ENCODE results near the gene ASH1L. TPM values are rescaled to one million over a fixed set of nuclear protein-coding genes. Genes with fewer than 3 reads are reported as not detected.
A peak's percentile ranks its signal among the peaks of the same experiment; 100 is the strongest.

The ASH1L gene
- total RNA-seq, 2 donors from 2014 or later = 40.3 to 47.2 TPM

- Mint-ChIP-seq H3K4me1 (ENCODE audit: low read depth) (peaks cover 26% of the 10 kb centered on the region), H3K27me3 (ENCODE audit: low read depth) (no peaks in the 10 kb centered on the region), H3K36me3 (ENCODE audit: insufficient read depth in 2 of 2) (peaks cover 4 to 6% of the 10 kb centered on the region in 2 donors), H3K4me3 (peak overlapping the region; percentile 26 to 84), H3K9me3 (no peaks in the 10 kb centered on the region), H3K27ac (no peak overlapping the region)
- DNase-seq (no peak), ATAC-seq (replicated peaks in 1 of 2) (no peak)
Measured at GRCh38 chr1:155326020-155326526, 236.5 kb downstream of the ASH1L start.

DNA sequence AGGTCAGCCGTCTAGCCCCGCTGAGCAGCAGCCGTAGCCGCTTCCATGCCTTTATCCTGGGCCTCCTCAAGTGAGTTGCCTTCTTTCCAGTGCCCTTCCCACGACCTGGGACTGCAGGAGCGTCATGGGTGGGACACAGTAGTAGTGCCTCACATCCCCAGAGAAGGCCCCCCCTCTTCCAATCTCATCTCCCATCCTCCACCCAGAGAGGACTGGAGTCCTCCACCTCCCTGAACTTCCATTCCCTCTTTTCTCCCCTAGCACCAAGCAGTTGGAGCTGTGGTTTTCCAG lies 237.1 kb downstream of the ASH1L start:
- Mint-ChIP-seq H3K36me3 (ENCODE audit: insufficient read depth in 2 of 2) (peaks cover under 1 to 1% of the 10 kb centered on the region in 2 donors), H3K27me3 (ENCODE audit: low read depth) (no peaks in the 10 kb centered on the region)
- DNase-seq = no peak

DNA sequence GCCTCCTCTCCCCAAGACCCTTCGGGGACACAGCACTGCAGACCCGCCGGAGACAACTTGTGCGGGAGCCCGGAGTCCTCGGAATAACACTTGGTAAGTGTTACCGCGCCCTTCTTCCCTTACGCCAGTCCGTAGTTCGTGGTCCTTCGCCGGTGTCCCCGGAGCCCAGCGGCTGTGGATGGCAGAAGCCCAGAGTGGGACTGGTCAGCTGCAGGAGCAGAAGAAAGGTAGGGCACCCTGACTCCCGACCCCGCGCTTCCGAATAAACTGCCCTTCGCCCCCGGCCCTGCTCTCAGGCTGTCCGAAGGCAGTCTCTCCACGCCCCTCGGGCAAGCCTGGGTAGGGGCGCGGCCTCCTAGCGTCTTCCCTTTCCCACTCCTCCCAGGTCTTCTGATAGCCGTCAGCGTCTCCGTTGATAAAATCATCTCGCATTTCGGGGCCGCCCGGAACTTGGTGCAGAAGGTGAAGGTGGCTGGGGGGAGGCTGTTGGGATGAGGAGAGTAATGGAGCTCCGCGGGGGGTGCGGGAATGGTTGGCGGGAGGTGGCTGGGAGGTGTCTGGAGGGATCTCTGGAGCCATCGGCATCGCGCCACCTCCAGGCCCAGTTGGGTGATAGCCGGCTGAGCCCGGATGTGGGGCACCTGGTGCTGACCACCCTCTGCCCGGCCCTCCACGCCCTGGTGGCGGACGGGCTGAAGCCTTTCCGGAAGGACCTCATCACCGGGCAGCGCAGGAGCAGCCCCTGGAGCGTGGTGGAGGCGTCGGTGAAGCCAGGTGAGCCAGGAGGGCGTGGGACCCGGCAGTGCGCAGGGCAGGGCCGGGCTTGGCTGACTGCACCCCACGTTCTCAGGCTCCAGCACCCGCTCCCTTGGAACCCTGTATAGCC lies 237.6 kb downstream of the ASH1L start:
- H3K27me3 Mint-ChIP-seq (ENCODE audit: low read depth) = no peaks in the 10 kb centered on the region
- H3K4me1 Mint-ChIP-seq (ENCODE audit: low read depth) = peaks cover 38% of the 10 kb centered on the region
- peak in 1 of 2 donors; percentile 0 for ATAC-seq (replicated peaks in 1 of 2)
- peak overlapping the region; percentile 73 to 84 for H3K4me3 Mint-ChIP-seq
- H3K36me3 Mint-ChIP-seq (ENCODE audit: insufficient read depth in 2 of 2) = peaks cover 0 to 1% of the 10 kb centered on the region in 2 donors
- no peak overlapping the region for H3K27ac Mint-ChIP-seq
- peak; percentile 33 to 34 for DNase-seq
- no peaks in the 10 kb centered on the region for H3K9me3 Mint-ChIP-seq

More for the DNA sequence above, 237.1 kb downstream of the ASH1L start:
- H3K9me3 Mint-ChIP-seq = no peaks in the 10 kb centered on the region
- H3K4me3 Mint-ChIP-seq = peak overlapping the region; percentile 73 to 84
- peaks cover 32% of the 10 kb centered on the region for H3K4me1 Mint-ChIP-seq (ENCODE audit: low read depth)
- H3K27ac Mint-ChIP-seq = no peak overlapping the region
- no peak for ATAC-seq (replicated peaks in 1 of 2)

- no peaks in the 10 kb centered on the region for H3K27me3 Mint-ChIP-seq (ENCODE audit: low read depth)
- peak overlapping the region; percentile 24 for H3K27ac Mint-ChIP-seq
Measured at GRCh38 chr1:155324037-155324716, 238.4 kb downstream of the ASH1L start.

GRCh38 chr1:155323729-155324036 lies 238.9 kb downstream of the ASH1L start:
- ATAC-seq (replicated peaks in 1 of 2) (peak; percentile 66 to 72), DNase-seq (peak; percentile 84 to 88)
- Mint-ChIP-seq H3K27me3 (ENCODE audit: low read depth) (no peaks in the 10 kb centered on the region), H3K36me3 (ENCODE audit: insufficient read depth in 2 of 2) (peaks cover 0 to 3% of the 10 kb centered on the region in 2 donors), H3K27ac (peak overlapping the region; percentile 24), H3K9me3 (no peaks in the 10 kb centered on the region), H3K4me1 (ENCODE audit: low read depth) (peaks cover 40% of the 10 kb centered on the region), H3K4me3 (peak overlapping the region; percentile 73 to 84)

More at GRCh38 chr1:155324037-155324716, 238.4 kb downstream of the ASH1L start:
- Mint-ChIP-seq H3K4me3 (peak overlapping the region; percentile 73 to 84), H3K9me3 (no peaks in the 10 kb centered on the region), H3K4me1 (ENCODE audit: low read depth) (peaks cover 40% of the 10 kb centered on the region), H3K36me3 (ENCODE audit: insufficient read depth in 2 of 2) (no peaks in the 10 kb centered on the region)
- DNase-seq = peak; percentile 94 to 96
- peak; percentile 84 for ATAC-seq (replicated peaks in 1 of 2)

- DNase-seq (peak; percentile 90 to 95), ATAC-seq (replicated peaks in 1 of 2) (peak; percentile 59 to 60)
- H3K27me3 Mint-ChIP-seq (ENCODE audit: low read depth) = no peaks in the 10 kb centered on the region
- H3K36me3 Mint-ChIP-seq (ENCODE audit: insufficient read depth in 2 of 2) = peaks cover 0 to 3% of the 10 kb centered on the region in 2 donors
- no peaks in the 10 kb centered on the region for H3K9me3 Mint-ChIP-seq
- peaks cover 40% of the 10 kb centered on the region for H3K4me1 Mint-ChIP-seq (ENCODE audit: low read depth)
- no peak overlapping the region for H3K27ac Mint-ChIP-seq
- H3K4me3 Mint-ChIP-seq = peak overlapping the region; percentile 73 to 84
Measured at GRCh38 chr1:155322953-155323728, 239.5 kb downstream of the ASH1L start.

DNA sequence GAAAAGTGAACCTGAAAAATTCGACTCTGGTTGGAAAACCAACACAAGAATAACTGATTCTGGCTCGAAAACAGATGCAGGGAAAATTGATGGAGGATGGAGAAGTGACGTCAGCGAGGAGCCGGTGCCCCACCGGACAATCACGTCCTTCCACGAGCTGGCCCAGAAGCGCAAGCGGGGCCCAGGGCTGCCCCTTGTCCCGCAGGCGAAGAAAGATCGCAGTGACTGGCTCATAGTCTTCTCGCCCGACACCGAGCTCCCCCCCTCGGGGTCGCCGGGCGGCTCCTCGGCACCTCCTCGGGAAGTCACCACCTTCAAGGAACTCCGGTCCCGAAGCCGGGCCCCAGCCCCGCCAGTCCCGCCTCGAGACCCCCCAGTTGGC lies 240.0 kb downstream of the ASH1L start:
- Mint-ChIP-seq H3K4me3 (peak overlapping the region; percentile 66 to 84), H3K27ac (no peak overlapping the region), H3K36me3 (ENCODE audit: insufficient read depth in 2 of 2) (peaks cover 0 to 3% of the 10 kb centered on the region in 2 donors), H3K9me3 (no peaks in the 10 kb centered on the region), H3K27me3 (ENCODE audit: low read depth) (no peaks in the 10 kb centered on the region), H3K4me1 (ENCODE audit: low read depth) (peaks cover 40% of the 10 kb centered on the region)
- no peak for ATAC-seq (replicated peaks in 1 of 2)
- DNase-seq = peak in 1 of 2 donors; percentile 18

DNA sequence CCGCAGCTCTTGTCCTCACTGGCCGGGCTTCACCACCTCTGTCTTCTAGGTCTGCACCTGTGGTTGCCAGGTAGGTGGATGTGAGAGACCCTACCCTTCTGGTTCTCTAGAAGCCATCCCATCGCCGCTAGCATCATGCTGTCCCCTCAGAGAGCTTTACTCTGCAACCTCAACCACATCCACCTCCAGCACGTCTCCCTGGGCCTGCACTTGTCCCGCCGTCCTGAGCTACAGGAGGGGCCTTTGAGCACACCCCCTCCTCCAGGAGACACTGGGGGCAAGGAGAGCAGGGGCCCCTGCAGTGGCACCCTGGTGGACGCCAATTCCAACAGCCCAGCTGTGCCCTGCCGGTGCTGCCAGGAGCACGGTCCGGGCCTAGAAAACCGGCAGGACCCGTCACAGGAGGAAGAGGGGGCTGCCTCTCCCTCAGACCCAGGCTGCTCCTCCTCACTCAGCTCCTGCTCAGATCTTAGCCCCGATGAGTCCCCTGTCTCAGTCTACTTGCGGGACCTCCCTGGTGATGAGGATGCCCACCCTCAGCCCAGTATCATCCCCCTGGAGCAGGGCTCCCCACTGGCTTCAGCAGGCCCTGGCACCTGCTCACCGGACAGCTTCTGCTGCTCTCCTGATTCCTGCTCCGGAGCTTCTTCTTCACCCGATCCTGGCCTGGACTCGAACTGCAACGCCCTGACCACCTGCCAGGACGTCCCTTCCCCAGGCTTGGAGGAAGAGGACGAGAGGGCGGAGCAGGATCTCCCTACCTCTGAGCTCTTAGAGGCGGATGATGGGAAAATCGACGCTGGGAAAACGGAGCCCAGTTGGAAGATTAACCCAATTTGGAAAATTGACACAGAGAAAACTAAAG lies 240.7 kb downstream of the ASH1L start:
- Mint-ChIP-seq H3K27me3 (ENCODE audit: low read depth) (no peaks in the 10 kb centered on the region), H3K9me3 (no peaks in the 10 kb centered on the region), H3K27ac (no peak overlapping the region), H3K36me3 (ENCODE audit: insufficient read depth in 2 of 2) (peaks cover 0 to 3% of the 10 kb centered on the region in 2 donors), H3K4me3 (peak overlapping the region; percentile 66 to 84), H3K4me1 (ENCODE audit: low read depth) (peaks cover 40% of the 10 kb centered on the region)
- DNase-seq (peak in 1 of 2 donors; percentile 12), ATAC-seq (replicated peaks in 1 of 2) (no peak)

DNA sequence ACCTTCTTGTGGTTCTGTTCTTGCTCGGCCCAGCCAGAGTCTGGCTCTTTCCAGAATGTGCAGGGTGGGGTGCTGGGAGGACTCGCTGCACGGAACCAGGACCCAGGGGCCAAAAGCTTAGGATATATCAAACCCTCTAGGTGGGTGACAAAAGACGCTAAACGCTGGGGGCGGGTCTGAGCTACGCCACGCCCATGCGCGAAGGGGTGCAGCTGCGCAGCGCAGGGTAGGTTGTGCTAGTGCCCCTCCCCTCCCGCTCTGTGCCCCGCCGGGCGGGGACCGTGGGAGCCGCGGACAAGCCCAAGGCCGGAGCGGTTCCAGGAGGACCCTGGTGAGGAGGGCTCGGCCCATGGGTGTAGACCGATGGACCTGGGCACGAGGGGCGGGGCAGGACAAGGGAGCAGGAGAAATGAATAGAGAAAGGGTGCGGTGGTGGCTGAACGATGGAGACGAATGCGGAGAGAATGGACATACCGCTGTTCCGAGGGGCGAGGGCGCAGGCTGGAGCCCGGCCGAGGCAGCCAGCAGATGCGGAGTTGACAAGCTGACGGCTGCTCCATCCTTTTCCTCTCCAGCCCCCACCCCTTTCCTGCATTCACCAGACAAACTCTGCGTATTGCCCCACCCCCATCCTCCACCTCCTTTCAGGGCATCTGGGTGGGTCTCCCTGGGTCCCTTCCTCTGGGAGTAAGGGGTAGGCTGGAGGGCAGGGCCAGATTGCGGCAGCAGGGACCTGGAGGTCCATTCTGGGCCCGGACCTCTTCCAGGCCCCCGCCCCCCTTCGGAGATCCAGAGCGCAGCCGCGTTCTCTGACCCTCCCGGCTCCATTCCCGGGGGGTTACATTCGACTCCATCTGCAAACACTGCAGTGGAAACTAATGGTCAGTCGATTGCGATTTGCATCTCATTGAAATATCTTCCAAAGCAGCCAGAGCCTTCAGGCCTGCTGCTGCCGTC lies 241.7 kb downstream of the ASH1L start, which contains the start of gene RUSC1:
TSS of gene RUSC1 (plus strand) at position 234 of the 957 bp plus-strand sequence. CDS start 880 bp downstream, outside the sequence.
- H3K36me3 Mint-ChIP-seq (ENCODE audit: insufficient read depth in 2 of 2) = peaks cover 0 to 3% of the 10 kb centered on the region in 2 donors
- ATAC-seq (replicated peaks in 1 of 2) (peak; percentile 36 to 37), DNase-seq (peak; percentile 79 to 84)
- peaks cover 35% of the 10 kb centered on the region for H3K4me1 Mint-ChIP-seq (ENCODE audit: low read depth)
- no peaks in the 10 kb centered on the region for H3K9me3 Mint-ChIP-seq
- no peaks in the 10 kb centered on the region for H3K27me3 Mint-ChIP-seq (ENCODE audit: low read depth)
- peak within 1 kb of the TSS; percentile 57 to 84 for H3K4me3 Mint-ChIP-seq
- no peak within 1 kb of the TSS for H3K27ac Mint-ChIP-seq

DNA sequence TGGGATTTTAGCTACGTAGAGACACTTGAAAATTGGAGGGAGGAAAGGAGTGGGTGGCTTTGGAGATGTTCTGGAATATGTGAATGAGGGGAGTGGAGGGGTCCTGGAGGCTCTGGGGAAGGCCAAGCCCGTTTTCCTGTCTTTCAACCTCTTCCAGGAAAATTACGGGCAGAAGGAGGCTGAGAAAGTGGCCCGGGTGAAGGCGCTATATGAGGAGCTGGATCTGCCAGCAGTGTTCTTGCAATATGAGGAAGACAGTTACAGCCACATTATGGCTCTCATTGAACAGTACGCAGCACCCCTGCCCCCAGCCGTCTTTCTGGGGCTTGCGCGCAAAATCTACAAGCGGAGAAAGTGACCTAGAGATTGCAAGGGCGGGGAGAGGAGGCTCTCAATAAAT lies 242.4 kb downstream of the ASH1L start:
- Mint-ChIP-seq H3K4me3 (peak overlapping the region; percentile 57 to 84), H3K9me3 (no peaks in the 10 kb centered on the region), H3K36me3 (ENCODE audit: insufficient read depth in 2 of 2) (peaks cover 0 to 3% of the 10 kb centered on the region in 2 donors), H3K27ac (no peak overlapping the region), H3K4me1 (ENCODE audit: low read depth) (peaks cover 30% of the 10 kb centered on the region), H3K27me3 (ENCODE audit: low read depth) (no peaks in the 10 kb centered on the region)
- DNase-seq (peak in 1 of 2 donors; percentile 7), ATAC-seq (replicated peaks in 1 of 2) (no peak)

DNA sequence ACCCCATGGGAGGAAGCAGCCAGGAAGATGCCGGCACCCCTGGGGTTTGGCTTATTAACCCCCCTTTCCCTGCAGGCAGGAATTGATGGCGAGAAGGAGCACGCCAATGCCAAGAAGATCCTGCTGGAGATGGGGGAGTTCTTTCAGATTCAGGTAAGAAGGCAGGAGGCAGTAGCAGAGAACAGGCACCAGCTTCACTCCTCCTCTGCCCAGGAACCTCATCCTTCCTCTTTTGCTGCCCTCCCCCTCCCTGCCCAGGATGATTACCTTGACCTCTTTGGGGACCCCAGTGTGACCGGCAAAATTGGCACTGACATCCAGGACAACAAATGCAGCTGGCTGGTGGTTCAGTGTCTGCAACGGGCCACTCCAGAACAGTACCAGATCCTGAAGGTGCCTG lies 243.1 kb downstream of the ASH1L start:
- Mint-ChIP-seq H3K9me3 (no peaks in the 10 kb centered on the region), H3K36me3 (ENCODE audit: insufficient read depth in 2 of 2) (peaks cover 0 to 3% of the 10 kb centered on the region in 2 donors), H3K27ac (no peak overlapping the region), H3K4me1 (ENCODE audit: low read depth) (peaks cover 30% of the 10 kb centered on the region), H3K4me3 (peak overlapping the region in 1 of 2 donors; percentile 84), H3K27me3 (ENCODE audit: low read depth) (no peaks in the 10 kb centered on the region)
- DNase-seq = no peak
- ATAC-seq (replicated peaks in 1 of 2) = no peak
